H1 (cell line): ENCODE measurements around the gene NUAK1. TPM values are rescaled to one million over a fixed set of nuclear protein-coding genes. Genes with fewer than 3 reads are reported as not detected.

ENCODE experiments used
- POU5F1 ChIP-seq: IDR thresholded peaks from 2 replicates; pipeline ENCODE4 v1.6.1; 2011; ENCODE audit warnings: low read depth, mild to moderate bottlenecking, low read length, moderate library complexity
- ZNF274 ChIP-seq: IDR thresholded peaks from 2 replicates; pipeline ENCODE4 v1.7.0; 2012; ENCODE audit warnings: low read length, borderline replicate concordance; ENCODE audit errors: extremely low read depth
- polyA plus RNA-seq, 7 experiments: library from polyadenylated mRNA; depleted of rRNA in 3 of 7; stranded (reverse) in 5 of 7; unstranded in 2 of 7; fragments of >200 nt in 5 of 7; fragments of 200-250 nt in 2 of 7; gene quantifications; 1 replicate in 5 of 7; 2 replicates in 1 of 7; 4 replicates in 1 of 7; pipeline versions ENCODE4 v1.2.1 to v1.2.3, GENCODE V29; 2011 to 2013; ENCODE audit warnings: missing spikeins in 2 of 7, mixed read lengths in 2 of 7
- total RNA-seq: library from RNA; stranded (reverse); fragmentation: NEBNext Ultra II Directional; extraction: Animal tissue kit (Norgen Biotek cat#: 25700); gene quantifications from 2 replicates; pipeline ENCODE4 v1.2.1, GENCODE V29; 2021

The NUAK1 gene
- total and polyA plus RNA-seq, 2 of the 8 experiments (the other 6 are each of a cell fraction or from before 2014, with no cell fraction given): 6.7 to 18.2 TPM

- TF ChIP-seq ZNF274 (no peak), POU5F1 (no peak)
Observed at GRCh38 chr12:106187155-106187789, 48.5 kb upstream of the NUAK1 start (continued).
